ENCODE data around the gene IPPK.

IPPK gene

GRCh38 chr9:92654481-92655301 lies 15.2 kb downstream of the IPPK start:
- DNase-seq (ENCODE audit: insufficient read length) (no peak), FAIRE-seq (no peak)
- TF ChIP-seq POLR2AphosphoS5 (IDR thresholded peaks at IDR 0.05; ENCODE audit: low read depth, low read length) (no peak), TAF1 (IDR thresholded peaks at IDR 0.05; ENCODE audit: borderline replicate concordance, low read depth, low read length) (no peak), POLR2A (IDR thresholded peaks at IDR 0.05; ENCODE audit: low read depth, low read length) (no peak)

- TF ChIP-seq TAF1 (IDR thresholded peaks at IDR 0.05; ENCODE audit: borderline replicate concordance, low read depth, low read length) = no peak
- FAIRE-seq (no peak), DNase-seq (ENCODE audit: insufficient read length) (no peak)
These were observed 17.5 kb downstream of the IPPK start for GRCh38 chr9:92652461-92652860.

DNA sequence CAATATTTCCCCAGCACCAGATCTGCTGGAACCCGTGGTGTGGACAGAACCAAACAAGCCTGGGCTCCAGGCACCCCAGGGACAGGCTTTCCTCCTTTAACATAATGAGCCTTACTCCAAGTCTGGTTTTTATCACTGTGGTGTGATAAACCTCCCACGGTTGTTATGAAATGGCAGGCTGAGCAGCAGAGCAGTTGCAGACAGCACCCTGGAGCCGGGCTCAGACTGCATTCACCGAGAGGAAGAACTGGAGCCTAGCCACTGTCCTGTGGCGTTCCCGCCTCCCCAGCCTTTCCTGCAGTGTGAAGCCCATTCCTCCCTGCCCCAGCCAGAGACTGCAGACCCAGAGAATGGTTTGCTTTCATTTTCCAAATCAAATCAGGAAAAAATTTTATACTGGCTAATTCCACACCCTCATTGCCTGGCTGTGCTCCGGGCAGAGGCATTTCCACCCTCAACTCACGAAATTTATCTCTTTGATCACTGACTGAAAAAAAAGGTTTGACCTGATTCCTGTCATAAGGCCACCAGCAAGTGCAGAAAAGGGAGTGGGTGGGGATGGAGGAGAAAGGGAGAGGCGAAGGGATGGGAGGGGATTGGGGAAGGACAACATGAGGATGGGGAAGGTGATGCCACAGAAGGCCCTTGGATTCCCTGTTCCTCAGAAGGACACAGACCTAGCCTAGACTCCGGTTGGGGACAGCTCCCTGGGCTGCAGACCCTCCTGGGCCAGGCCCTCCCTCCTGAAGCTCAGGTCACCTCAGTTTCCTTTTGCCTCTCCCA lies 18.9 kb downstream of the IPPK start:
- FAIRE-seq (no peak), DNase-seq (ENCODE audit: insufficient read length) (no peak)
- TF ChIP-seq TAF1 (IDR thresholded peaks at IDR 0.05; ENCODE audit: borderline replicate concordance, low read depth, low read length) (no peak), POLR2A (IDR thresholded peaks at IDR 0.05; ENCODE audit: low read depth, low read length) (no peak), POLR2AphosphoS5 (IDR thresholded peaks at IDR 0.05; ENCODE audit: low read depth, low read length) (no peak)

GRCh38 chr9:92650296-92650695 lies 19.6 kb downstream of the IPPK start:
- DNase-seq (ENCODE audit: insufficient read length) = no peak
- FAIRE-seq = no peak
- TF ChIP-seq TAF1 (IDR thresholded peaks at IDR 0.05; ENCODE audit: borderline replicate concordance, low read depth, low read length) = no peak
- no peak for TF ChIP-seq POLR2AphosphoS5 (IDR thresholded peaks at IDR 0.05; ENCODE audit: low read depth, low read length)
- TF ChIP-seq POLR2A (IDR thresholded peaks at IDR 0.05; ENCODE audit: low read depth, low read length) = no peak

- DNase-seq (ENCODE audit: insufficient read length) (no peak), FAIRE-seq (no peak)
- TF ChIP-seq TAF1 (IDR thresholded peaks at IDR 0.05; ENCODE audit: borderline replicate concordance, low read depth, low read length) (no peak), POLR2A (IDR thresholded peaks at IDR 0.05; ENCODE audit: low read depth, low read length) (no peak), POLR2AphosphoS5 (IDR thresholded peaks at IDR 0.05; ENCODE audit: low read depth, low read length) (no peak)
These were observed 20.9 kb downstream of the IPPK start for GRCh38 chr9:92649007-92649406.

DNA sequence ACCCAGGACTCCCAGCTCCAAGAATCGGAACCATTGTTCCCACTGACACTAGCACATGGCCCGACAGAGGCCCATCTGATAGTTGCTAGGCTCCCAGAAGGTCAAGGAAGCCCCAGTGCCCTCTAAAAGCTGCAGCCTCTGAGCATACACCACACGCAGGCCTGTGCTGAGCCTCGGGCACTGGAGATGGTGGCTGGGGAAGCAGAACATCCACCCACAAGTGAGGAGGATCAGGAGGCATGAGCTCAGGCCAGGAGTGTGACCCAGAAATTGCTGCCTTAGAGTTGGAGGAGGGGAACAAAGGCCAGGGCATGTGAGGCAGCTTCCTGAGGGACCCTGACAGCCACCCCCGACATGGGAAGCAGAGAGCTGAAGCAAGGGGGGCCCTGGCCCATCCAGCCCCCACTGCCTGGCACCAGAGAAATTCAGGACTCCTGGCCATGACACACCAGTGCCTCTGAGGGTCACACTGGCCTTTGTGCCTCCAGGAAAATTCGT lies 21.4 kb downstream of the IPPK start:
- no peak for TF ChIP-seq POLR2AphosphoS5 (IDR thresholded peaks at IDR 0.05; ENCODE audit: low read depth, low read length)
- TF ChIP-seq POLR2A (IDR thresholded peaks at IDR 0.05; ENCODE audit: low read depth, low read length) = no peak
- TF ChIP-seq TAF1 (IDR thresholded peaks at IDR 0.05; ENCODE audit: borderline replicate concordance, low read depth, low read length) = no peak
- DNase-seq (ENCODE audit: insufficient read length) (no peak), FAIRE-seq (no peak)

GRCh38 chr9:92647671-92648473 lies 22.1 kb downstream of the IPPK start:
- TF ChIP-seq TAF1 (IDR thresholded peaks at IDR 0.05; ENCODE audit: borderline replicate concordance, low read depth, low read length) = no peak
- TF ChIP-seq POLR2A (IDR thresholded peaks at IDR 0.05; ENCODE audit: low read depth, low read length) = no peak
- TF ChIP-seq POLR2AphosphoS5 (IDR thresholded peaks at IDR 0.05; ENCODE audit: low read depth, low read length) = no peak
- FAIRE-seq (no peak), DNase-seq (ENCODE audit: insufficient read length) (no peak)

DNA sequence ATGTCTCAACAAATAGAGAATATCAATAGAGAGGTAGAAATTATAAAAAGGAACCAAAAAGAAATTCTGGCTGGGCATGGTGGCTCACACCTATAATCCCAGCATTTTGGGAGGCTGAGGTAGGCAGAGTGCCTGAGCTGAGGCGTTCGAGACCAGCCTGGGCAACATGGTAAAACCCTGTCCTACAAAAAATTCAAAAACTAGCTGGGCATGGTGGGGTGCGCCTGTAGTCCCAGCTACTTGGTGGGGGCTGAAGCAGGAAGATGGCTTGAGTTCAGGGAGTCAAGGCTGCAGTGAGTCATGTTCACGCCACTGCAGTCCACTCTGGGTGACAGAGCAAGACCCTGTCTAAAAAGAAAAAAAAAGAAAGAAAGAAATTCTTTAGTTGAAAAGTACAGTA lies 24.9 kb downstream of the IPPK start:
- TF ChIP-seq POLR2A (IDR thresholded peaks at IDR 0.05; ENCODE audit: low read depth, low read length) = no peak
- no peak for TF ChIP-seq POLR2AphosphoS5 (IDR thresholded peaks at IDR 0.05; ENCODE audit: low read depth, low read length)
- TF ChIP-seq TAF1 (IDR thresholded peaks at IDR 0.05; ENCODE audit: borderline replicate concordance, low read depth, low read length) = no peak
- no peak for FAIRE-seq
- DNase-seq (ENCODE audit: insufficient read length) = no peak

- no peak for DNase-seq (ENCODE audit: insufficient read length)
- no peak for FAIRE-seq
- TF ChIP-seq TAF1 (IDR thresholded peaks at IDR 0.05; ENCODE audit: borderline replicate concordance, low read depth, low read length) = no peak
- TF ChIP-seq POLR2A (IDR thresholded peaks at IDR 0.05; ENCODE audit: low read depth, low read length) = no peak
- TF ChIP-seq POLR2AphosphoS5 (IDR thresholded peaks at IDR 0.05; ENCODE audit: low read depth, low read length) = no peak
These were observed 25.7 kb downstream of the IPPK start for GRCh38 chr9:92644278-92644677.

- TF ChIP-seq POLR2AphosphoS5 (IDR thresholded peaks at IDR 0.05; ENCODE audit: low read depth, low read length) (no peak), POLR2A (IDR thresholded peaks at IDR 0.05; ENCODE audit: low read depth, low read length) (no peak)
- FAIRE-seq (no peak), DNase-seq (ENCODE audit: insufficient read length) (no peak)
These were observed 27.4 kb downstream of the IPPK start for GRCh38 chr9:92642564-92642963.

DNA sequence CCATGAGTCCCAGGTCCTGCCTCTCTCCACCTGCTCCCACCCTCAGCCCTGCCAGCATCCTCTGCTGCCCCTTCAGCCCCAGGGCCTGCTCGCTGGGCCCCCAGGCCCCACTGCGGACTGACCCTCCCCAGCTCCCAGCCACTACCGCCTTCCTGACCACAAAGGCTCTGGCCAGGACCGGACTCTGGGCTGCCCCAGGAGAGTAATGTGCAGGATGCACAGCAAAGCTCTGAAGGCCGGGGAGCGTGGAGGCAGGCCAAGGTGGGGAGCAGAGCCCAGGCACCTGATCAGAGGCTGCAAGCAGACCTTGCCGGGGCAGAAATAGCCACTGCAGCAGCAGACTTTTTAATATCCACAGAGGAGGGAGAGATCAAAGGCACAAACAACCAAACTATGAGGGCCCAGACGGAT lies 27.9 kb downstream of the IPPK start:
- FAIRE-seq (no peak), DNase-seq (ENCODE audit: insufficient read length) (no peak)
- TF ChIP-seq POLR2A (IDR thresholded peaks at IDR 0.05; ENCODE audit: low read depth, low read length) = no peak
- TF ChIP-seq POLR2AphosphoS5 (IDR thresholded peaks at IDR 0.05; ENCODE audit: low read depth, low read length) = no peak
- TF ChIP-seq TAF1 (IDR thresholded peaks at IDR 0.05; ENCODE audit: borderline replicate concordance, low read depth, low read length) = no peak

All from GM12892 (cell line).